ENCODE data around the gene DAP3. TPM values are rescaled to one million over a fixed set of nuclear protein-coding genes. Genes with fewer than 3 reads are reported as not detected.
"Not testable (repeated sequence)": the region's sequence is repeated elsewhere in the genome, so short reads cannot be mapped to it uniquely, and the experiment has no call there.

Gene DAP3
- total RNA-seq, 1 experiment from 2014 or later, result 104 TPM

DNA sequence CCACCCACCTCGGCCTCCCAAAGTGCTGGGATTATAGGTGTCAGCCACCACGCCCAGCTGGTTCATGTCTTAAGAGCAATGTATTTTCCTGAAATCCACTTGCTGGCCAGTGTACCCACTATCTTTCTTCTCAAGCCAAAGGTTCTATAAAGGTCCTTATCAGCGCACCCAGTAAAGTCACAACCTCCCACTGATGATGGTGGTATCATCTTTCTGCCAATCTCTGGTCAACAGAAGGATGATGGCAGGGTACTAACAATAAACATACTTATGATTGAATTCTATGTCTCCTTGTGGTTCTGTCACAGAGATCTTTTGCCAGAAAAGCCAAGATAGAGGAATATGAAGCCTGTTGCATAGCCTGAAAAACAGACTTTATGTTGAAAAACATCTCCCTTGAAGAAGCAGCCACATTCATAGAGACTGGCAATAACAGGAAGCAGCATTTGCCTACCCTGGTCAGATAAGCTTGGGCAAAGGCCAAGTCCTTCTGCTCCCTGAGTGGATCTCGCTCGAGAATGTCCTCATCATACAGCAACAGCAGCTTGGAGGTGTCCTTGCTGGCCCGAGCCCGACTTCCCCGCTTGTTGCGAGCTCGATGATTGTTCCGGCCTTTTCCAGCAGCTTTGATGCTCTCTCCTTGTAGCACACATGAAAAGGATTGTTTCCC, 73.0 kb downstream of the DAP3 start:
- no peak for DNase-seq
- Histone ChIP-seq H3K27me3 (ENCODE audit: control insufficient read depth, insufficient read depth, low read length) (no peaks in the 10 kb centered on the region), H3K36me3 (replicated peaks; ENCODE audit: control insufficient read depth, insufficient read depth, low read length) (peaks cover 32% of the 10 kb centered on the region), H3K4me3 (ENCODE audit: insufficient read depth, low read depth, low read length) (no peak overlapping the region)

DNA sequence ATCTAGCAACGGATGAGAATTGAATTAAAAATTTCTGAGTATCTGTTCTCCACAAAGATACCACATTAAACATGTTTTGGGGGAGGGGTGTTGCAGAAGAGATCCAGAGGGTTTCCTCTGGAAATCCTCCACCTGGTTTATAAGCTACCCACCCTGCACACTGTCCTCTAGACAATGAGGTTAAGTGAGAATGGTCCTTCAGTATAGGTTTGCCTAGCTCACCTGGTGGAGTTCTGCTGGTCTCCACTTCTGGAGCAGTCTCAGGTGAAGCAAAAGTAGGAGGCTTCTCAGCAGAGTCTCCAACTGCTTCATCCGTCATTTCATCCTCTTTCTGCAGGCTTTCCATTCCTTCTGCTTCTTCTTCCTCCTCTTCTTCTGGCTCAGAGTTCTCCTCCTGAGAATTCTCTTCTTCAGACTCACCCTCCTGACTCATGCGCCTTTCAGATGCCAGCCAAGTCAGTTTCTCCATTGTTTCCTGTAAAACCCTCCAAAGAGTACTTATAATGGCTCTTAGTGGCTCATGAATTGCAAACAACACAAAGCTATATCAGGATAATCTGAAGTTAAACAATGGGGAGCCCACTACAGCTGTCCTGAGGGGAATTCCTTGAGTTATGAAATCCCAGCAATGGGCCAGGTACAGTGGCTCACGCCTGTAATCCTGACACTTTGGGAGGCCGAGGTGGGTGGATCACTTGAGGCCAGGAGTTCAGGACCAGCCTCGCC, 74.4 kb downstream of the DAP3 start:
- not testable (repeated sequence) for DNase-seq; H3K4me3 ChIP-seq (ENCODE audit: insufficient read depth, low read depth, low read length); H3K27me3 ChIP-seq (ENCODE audit: control insufficient read depth, insufficient read depth, low read length)
- peaks cover 33% of the 10 kb centered on the region for H3K36me3 ChIP-seq (replicated peaks; ENCODE audit: control insufficient read depth, insufficient read depth, low read length)

DNA sequence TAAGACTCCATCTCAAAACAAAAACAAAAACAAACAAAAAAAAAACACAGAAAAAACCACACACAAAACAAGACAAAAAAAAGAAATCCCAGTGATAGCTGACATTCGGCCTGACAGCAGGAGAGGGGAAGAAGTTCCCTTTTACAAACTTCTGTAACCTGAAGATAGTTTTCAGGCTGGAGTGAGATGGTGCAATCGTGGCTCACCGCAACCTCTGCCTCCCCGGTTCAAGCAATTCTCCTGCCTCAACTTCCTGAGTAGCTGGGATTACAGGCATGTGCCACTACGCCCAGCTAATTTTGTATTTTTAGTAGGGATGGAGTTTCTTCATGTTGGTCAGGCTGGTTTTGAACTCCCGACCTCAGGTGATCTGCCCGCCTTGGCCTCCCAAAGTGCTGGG, 75.1 kb downstream of the DAP3 start:
- H3K27me3 ChIP-seq (ENCODE audit: control insufficient read depth, insufficient read depth, low read length); H3K4me3 ChIP-seq (ENCODE audit: insufficient read depth, low read depth, low read length); DNase-seq: not testable (repeated sequence)
- H3K36me3 ChIP-seq (replicated peaks; ENCODE audit: control insufficient read depth, insufficient read depth, low read length), result peaks cover 35% of the 10 kb centered on the region

DNA sequence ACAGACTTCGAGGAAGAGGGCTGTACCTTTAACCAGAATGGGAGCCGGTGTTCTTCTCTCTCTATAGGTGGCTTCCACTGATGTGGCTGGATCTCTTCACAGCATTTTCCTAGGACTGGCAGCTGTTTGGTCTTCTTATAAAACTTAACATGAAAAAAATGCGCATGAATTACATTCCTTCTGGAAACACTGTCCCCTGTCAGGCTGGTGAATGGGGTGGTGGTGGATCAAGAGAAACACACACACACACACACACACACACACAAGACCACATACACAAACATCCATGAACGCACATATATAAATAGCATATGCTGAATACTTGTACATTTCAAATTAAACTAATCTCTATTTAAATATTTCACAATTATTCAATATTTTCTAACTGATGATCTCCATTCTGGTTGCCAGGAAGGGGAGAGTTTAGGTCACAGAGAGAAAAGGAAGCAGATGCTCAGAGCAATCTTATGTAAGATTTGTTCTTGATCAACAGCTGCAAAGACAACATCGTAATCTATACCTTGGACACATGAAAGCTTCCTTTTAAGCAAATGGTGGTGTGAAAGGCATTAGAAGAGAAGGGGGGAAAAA, 78.6 kb downstream of the DAP3 start:
- not testable (repeated sequence) for H3K4me3 ChIP-seq (ENCODE audit: insufficient read depth, low read depth, low read length); DNase-seq; H3K27me3 ChIP-seq (ENCODE audit: control insufficient read depth, insufficient read depth, low read length)
- H3K36me3 ChIP-seq (replicated peaks; ENCODE audit: control insufficient read depth, insufficient read depth, low read length), result peaks cover 29% of the 10 kb centered on the region

DNA sequence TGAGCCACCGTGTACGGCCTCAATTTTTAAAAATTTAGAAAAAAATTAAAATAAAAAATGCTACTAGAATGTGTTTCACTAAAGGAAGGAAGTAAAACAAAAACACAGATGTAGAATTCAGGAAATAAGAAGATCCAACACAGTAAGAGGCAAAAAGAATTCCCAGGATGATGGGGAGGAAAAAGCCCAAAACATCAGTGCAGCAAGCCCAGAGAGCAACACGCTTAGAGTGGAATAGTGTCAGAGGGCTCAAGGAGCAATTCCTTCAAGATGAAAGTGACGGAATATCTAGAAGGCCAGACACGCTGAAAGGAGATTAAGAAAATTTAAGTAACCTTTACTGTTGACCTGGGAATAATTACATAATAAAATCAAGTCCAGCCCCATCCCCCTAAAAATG, 80.4 kb downstream of the DAP3 start:
- Histone ChIP-seq H3K27me3 (ENCODE audit: control insufficient read depth, insufficient read depth, low read length) (no peaks in the 10 kb centered on the region), H3K36me3 (replicated peaks; ENCODE audit: control insufficient read depth, insufficient read depth, low read length) (peaks cover 26% of the 10 kb centered on the region), H3K4me3 (ENCODE audit: insufficient read depth, low read depth, low read length) (no peak overlapping the region)
- no peak for DNase-seq

DNA sequence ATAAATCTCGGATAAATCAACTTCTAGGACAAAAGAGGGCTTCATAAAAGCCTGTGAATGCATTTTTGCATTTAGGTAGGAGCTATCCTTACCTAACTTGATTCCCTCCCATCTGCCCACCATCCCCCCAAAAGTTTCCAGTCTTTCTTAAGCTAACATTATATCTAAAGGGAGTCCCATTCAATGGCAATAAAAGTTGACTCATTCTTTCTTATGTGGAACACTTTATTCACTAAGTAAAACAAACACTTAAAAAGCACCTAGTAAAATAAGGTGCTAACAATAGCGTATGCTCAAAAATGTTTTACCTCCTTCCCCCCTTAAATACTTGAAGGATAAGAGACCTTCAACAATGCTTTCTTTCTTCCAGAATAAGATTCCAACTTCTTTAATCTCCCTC, 84.3 kb downstream of the DAP3 start:
- H3K36me3 ChIP-seq (replicated peaks; ENCODE audit: control insufficient read depth, insufficient read depth, low read length), result peaks cover 15% of the 10 kb centered on the region

DNA sequence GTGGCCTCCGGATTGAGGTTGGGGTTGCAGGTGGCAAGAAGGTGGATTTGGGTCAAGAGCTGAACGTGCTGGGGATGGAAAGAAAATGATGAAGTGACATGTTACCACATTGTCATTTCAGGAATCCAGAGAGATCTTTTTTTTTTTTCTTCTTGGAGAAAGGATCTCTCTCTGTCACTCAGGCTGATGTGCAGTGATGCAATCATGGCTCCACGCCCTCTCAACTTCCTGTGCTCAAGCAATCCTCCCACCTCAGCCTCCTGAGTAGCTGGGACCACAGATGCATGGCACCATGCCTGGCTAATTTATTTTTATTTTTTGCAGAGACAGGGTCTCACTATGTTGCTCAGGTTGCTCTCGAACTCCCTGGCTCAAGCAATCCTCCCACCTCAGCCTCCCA, 87.5 kb downstream of the DAP3 start:
- no peaks in the 10 kb centered on the region for H3K27me3 ChIP-seq (ENCODE audit: control insufficient read depth, insufficient read depth, low read length)
- no peak overlapping the region for H3K4me3 ChIP-seq (ENCODE audit: insufficient read depth, low read depth, low read length)
- H3K36me3 ChIP-seq (replicated peaks; ENCODE audit: control insufficient read depth, insufficient read depth, low read length), result peaks cover 7% of the 10 kb centered on the region
- DNase-seq, result no peak

More for the DNA sequence above, 84.3 kb downstream of the DAP3 start:
- no peak for DNase-seq
- Histone ChIP-seq H3K27me3 (ENCODE audit: control insufficient read depth, insufficient read depth, low read length) (no peaks in the 10 kb centered on the region), H3K4me3 (ENCODE audit: insufficient read depth, low read depth, low read length) (no peak overlapping the region)

DNA sequence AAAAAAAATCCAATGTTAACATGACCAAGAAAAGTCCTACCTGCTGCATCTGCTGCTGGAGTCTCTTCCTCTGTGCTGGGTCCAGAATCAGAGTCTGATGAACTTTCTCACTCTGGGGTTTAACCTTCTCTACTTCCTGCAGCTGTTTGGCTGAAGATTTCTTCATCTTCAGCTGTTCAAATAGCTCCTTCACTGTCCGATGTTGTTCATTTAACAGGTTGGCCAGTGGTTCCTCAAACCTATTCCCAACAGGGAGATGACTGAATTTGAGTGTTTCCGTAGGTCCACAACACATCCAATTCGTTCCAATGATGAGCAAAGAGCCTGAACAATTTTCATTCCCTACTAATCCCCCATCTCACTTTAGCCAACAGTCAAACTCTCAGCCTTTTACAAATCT, 88.7 kb downstream of the DAP3 start:
- no peak for DNase-seq
- Histone ChIP-seq H3K27me3 (ENCODE audit: control insufficient read depth, insufficient read depth, low read length) (no peaks in the 10 kb centered on the region), H3K4me3 (ENCODE audit: insufficient read depth, low read depth, low read length) (no peak overlapping the region), H3K36me3 (replicated peaks; ENCODE audit: control insufficient read depth, insufficient read depth, low read length) (peaks cover 3% of the 10 kb centered on the region)

Other genes starting within 250 kb of the DAP3 start
- 12.0 and 21.0 TPM in 2 replicates for gene ASH1L, start 126.3 kb upstream of the DAP3 start, total RNA-seq (2014; rRNA removed; shearing (Covaris generic))
- 57.6 and 68.0 TPM in 2 replicates for gene MSTO1, start 78.9 kb upstream of the DAP3 start, total RNA-seq (2014; rRNA removed; shearing (Covaris generic))
- gene YY1AP1, start 317 bp upstream of the DAP3 start, total RNA-seq (2014; rRNA removed; shearing (Covaris generic)), result 46.8 and 69.7 TPM in 2 replicates
- 30.7 and 42.5 TPM in 2 replicates for gene GON4L, start 168.1 kb downstream of the DAP3 start, total RNA-seq (2014; rRNA removed; shearing (Covaris generic))
- 9.6 and 11.0 TPM in 2 replicates for gene SYT11, start 170.5 kb downstream of the DAP3 start, total RNA-seq (2014; rRNA removed; shearing (Covaris generic))
- gene RIT1, start 222.3 kb downstream of the DAP3 start, total RNA-seq (2014; rRNA removed; shearing (Covaris generic)), result 39.1 and 47.1 TPM in 2 replicates
- 58.4 and 78.1 TPM in 2 replicates for gene KHDC4, start 245.3 kb downstream of the DAP3 start, total RNA-seq (2014; rRNA removed; shearing (Covaris generic))

All from H7 (cell line).